ENCODE data around the gene BMP6. TPM values are rescaled to one million over a fixed set of nuclear protein-coding genes. Genes with fewer than 3 reads are reported as not detected.

Gene BMP6
- total and polyA plus RNA-seq, 2 experiments from 2014 or later: 0.84 to 2.8 TPM

- no peak for TF ChIP-seq ZNF462 (CRISPR knock-in tag; IDR thresholded peaks at IDR 0.05)
- TF ChIP-seq NANOG (IDR thresholded peaks at IDR 0.05; ENCODE audit: borderline replicate concordance): no peak
Measured at GRCh38 chr6:7841781-7842468, 116.0 kb downstream of the BMP6 start (continued).

- H3K79me2 ChIP-seq (replicated peaks; ENCODE audit: insufficient read depth): no peaks in the 10 kb centered on the region
- no peak overlapping the region for H3K27ac ChIP-seq (ENCODE audit: low read depth)
- no peak overlapping the region for H3K4me2 ChIP-seq
- DNase-seq (ENCODE audit: low spot score): peak; percentile 27
- H3F3A ChIP-seq (replicated peaks; ENCODE audit: low read depth): no peaks in the 10 kb centered on the region
- no peaks in the 10 kb centered on the region for H4K20me1 ChIP-seq (replicated peaks; ENCODE audit: insufficient read depth)
- Mint-ChIP-seq H3K27me3 (ENCODE audit: insufficient read depth, low read depth, poor library complexity) (peaks cover 1% of the 10 kb centered on the region), H3K4me3 (no peak overlapping the region), H3K27ac (peak overlapping the region; percentile 46), H3K36me3 (ENCODE audit: low read depth) (peaks cover 11% of the 10 kb centered on the region; the same call in 2 of the 3 replicates), H3K9me3 (peaks cover 23% of the 10 kb centered on the region; the same call in 2 of the 3 replicates), H3K4me1 (peaks cover 12% of the 10 kb centered on the region; the same call in 2 of the 3 replicates)
- H3K36me3 ChIP-seq (ENCODE audit: insufficient read depth): no peaks in the 10 kb centered on the region; the same call in 1 of the 2 replicates
- TF ChIP-seq JUNB (IDR thresholded peaks at IDR 0.05; ENCODE audit: unreplicated experiment): no peak
- peak; percentile 36 to 45 for TF ChIP-seq CTCF (conservative IDR thresholded peaks at IDR 0.05; ENCODE audit: low read depth in 2 of 2)
- peak; percentile 61 for ATAC-seq
- H2AFZ ChIP-seq: peak overlapping the region; percentile 52; the same call in 1 of the 2 replicates
- H3K4me3 ChIP-seq: no peak overlapping the region
- H3K27me3 ChIP-seq (ENCODE audit: insufficient read depth): no peaks in the 10 kb centered on the region
- H3K9me2 ChIP-seq (ENCODE audit: insufficient read depth): 0 out of 2 replicates have a peak, but pooled peaks cover 4% of the 10 kb centered on the region
- H3K4me1 ChIP-seq (ENCODE audit: insufficient read depth): no peaks in the 10 kb centered on the region
Measured at GRCh38 chr6:7846966-7847818, 121.3 kb downstream of the BMP6 start.
